Caco-2 (cell line): ENCODE measurements around the gene ANKRD7. TPM values are rescaled to one million over a fixed set of nuclear protein-coding genes. Genes with fewer than 3 reads are reported as not detected.

Experiments used
- BruUV-seq: library from RNA; stranded (reverse); fragments of 400-500 nt; replicated peaks from 2 replicates; lab custom pipeline; 2021; lab: Mats Ljungman, UMichigan
- CTCF ChIA-PET: fragments of 300-600 bp; sonication (Branson Sonifier 250); formaldehyde crosslinking; loops from one replicate; lab custom pipeline; 2022; ENCODE audit warnings: antibody characterized with exemption; lab: Charles Lee
- POLR2A ChIA-PET: fragments of 300-600 bp; sonication (Branson Sonifier 250); formaldehyde crosslinking; loops from one replicate; lab custom pipeline; 2022; ENCODE audit warnings: antibody characterized with exemption; lab: Charles Lee
- DNase-seq, 2 experiments: peaks; one replicate each; pipeline versions ENCODE4 v3.0.0 to v3.0.0-alpha.2; 2020 to 2022
- H3K27me3 ChIP-seq: replicated peaks from 2 replicates; pipeline ENCODE4 v1.6.0; 2011; ENCODE audit warnings: low read length; ENCODE audit not compliant: control insufficient read depth, insufficient read depth
- H3K36me3 ChIP-seq: 2 replicates; pipeline ENCODE4 v1.5.1; 2011; ENCODE audit warnings: low read length; ENCODE audit not compliant: control insufficient read depth, insufficient read depth
- H3K4me1 ChIP-seq: fragments of 250-450 bp; sonication (Bioruptor Pico); 2 replicates; pipeline ENCODE4 v1.5.1; 2020; ENCODE audit warnings: mild to moderate bottlenecking
- H3K4me3 ChIP-seq: 2 replicates; pipeline ENCODE4 v1.5.1; 2011; ENCODE audit warnings: low read depth, mild to moderate bottlenecking, control low read depth, low read length
- H3K9me3 ChIP-seq: fragments of 250-450 bp; sonication (Bioruptor Pico); 2 replicates; pipeline ENCODE4 v1.5.1; 2020; ENCODE audit warnings: mild to moderate bottlenecking, moderate library complexity
- H3K27ac Mint-ChIP-seq: one replicate; pipeline ENCODE4 v1.8.0; 2022; ENCODE audit warnings: mixed read lengths; ENCODE audit not compliant: unreplicated experiment
- H3K27me3 Mint-ChIP-seq: one replicate; pipeline ENCODE4 v1.8.0; 2022; ENCODE audit warnings: mixed read lengths; ENCODE audit not compliant: insufficient read depth, unreplicated experiment
- H3K36me3 Mint-ChIP-seq: one replicate; pipeline ENCODE4 v1.8.0; 2022; ENCODE audit warnings: mild to moderate bottlenecking, mixed read lengths; ENCODE audit not compliant: insufficient read depth, unreplicated experiment
- H3K4me1 Mint-ChIP-seq: one replicate; pipeline ENCODE4 v1.8.0; 2022; ENCODE audit warnings: low read depth, mixed read lengths; ENCODE audit not compliant: unreplicated experiment
- H3K4me3 Mint-ChIP-seq: one replicate; pipeline ENCODE4 v1.8.0; 2022; ENCODE audit warnings: mild to moderate bottlenecking, moderate library complexity, mixed read lengths; ENCODE audit not compliant: unreplicated experiment
- H3K9me3 Mint-ChIP-seq: one replicate; pipeline ENCODE4 v1.8.0; 2022; ENCODE audit warnings: mixed read lengths; ENCODE audit not compliant: unreplicated experiment
- intact Hi-C: fragments of 100-400 bp; cut with micrococcal nuclease; formaldehyde crosslinking; loops from one replicate; pipeline ENCODE4 v1.10.0; 2022; ENCODE audit not compliant: unreplicated experiment
- total RNA-seq: library from RNA; stranded (reverse); gene quantifications from 2 replicates; pipeline ENCODE4 v1.2.3, GENCODE V29; 2022
- TF ChIP-seq, protein P1 (sequence below), 2 experiments: fragments of 200-600 bp in 1 of 2; IDR thresholded peaks; 1 replicate in 1 of 2; 2 replicates in 1 of 2; pipeline versions ENCODE4 v1.5.1 to v1.8.0; 2011 to 2022; ENCODE audit warnings: antibody characterized with exemption in 1 of 2, control low read depth in 1 of 2, inconsistent platforms in 1 of 2, low read depth in 1 of 2, low read length in 1 of 2, mild to moderate bottlenecking in 1 of 2, moderate library complexity in 1 of 2; ENCODE audit not compliant: insufficient read depth in 1 of 2, severe bottlenecking in 1 of 2, unreplicated experiment in 1 of 2

The ANKRD7 gene
- total RNA-seq, 1 experiment from 2014 or later: not detected

DNA sequence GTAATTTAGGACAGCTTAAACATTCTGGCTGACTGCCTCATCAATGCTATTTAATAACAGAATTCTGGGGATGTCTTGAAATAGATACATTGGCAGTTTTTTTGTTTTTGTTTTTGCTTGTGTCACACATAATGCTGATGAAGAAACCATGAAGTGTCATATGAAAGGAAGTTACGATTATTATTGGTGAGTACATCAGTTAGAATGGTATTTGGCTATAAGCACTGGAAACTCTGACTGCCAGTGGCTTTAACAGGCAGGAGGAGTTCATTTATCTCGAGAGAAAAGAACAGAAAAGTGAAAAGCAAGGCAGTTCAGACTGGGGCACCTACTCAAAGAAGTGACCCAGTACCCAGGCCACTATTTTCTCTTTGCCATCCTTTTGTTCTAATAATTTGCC lies 22.4 kb upstream of the ANKRD7 start:
- Histone ChIP-seq H3K4me3 (no peak overlapping the region), H3K36me3 (no peaks in the 10 kb centered on the region), H3K9me3 (no peaks in the 10 kb centered on the region), H3K27me3 (no peaks in the 10 kb centered on the region), H3K4me1 (no peaks in the 10 kb centered on the region)
- no peaks in the 10 kb centered on the region for H3K4me1 Mint-ChIP-seq
- CTCF ChIA-PET: no interaction called here
- H3K4me3 Mint-ChIP-seq: no peak overlapping the region
- intact Hi-C loops: no loop called here
- H3K27me3 Mint-ChIP-seq: no peaks in the 10 kb centered on the region
- POLR2A ChIA-PET: no interaction called here
- H3K36me3 Mint-ChIP-seq: no peaks in the 10 kb centered on the region
- no peaks in the 10 kb centered on the region for H3K9me3 Mint-ChIP-seq
- no TSS peak for BruUV-seq
- TF ChIP-seq, protein P1, sequence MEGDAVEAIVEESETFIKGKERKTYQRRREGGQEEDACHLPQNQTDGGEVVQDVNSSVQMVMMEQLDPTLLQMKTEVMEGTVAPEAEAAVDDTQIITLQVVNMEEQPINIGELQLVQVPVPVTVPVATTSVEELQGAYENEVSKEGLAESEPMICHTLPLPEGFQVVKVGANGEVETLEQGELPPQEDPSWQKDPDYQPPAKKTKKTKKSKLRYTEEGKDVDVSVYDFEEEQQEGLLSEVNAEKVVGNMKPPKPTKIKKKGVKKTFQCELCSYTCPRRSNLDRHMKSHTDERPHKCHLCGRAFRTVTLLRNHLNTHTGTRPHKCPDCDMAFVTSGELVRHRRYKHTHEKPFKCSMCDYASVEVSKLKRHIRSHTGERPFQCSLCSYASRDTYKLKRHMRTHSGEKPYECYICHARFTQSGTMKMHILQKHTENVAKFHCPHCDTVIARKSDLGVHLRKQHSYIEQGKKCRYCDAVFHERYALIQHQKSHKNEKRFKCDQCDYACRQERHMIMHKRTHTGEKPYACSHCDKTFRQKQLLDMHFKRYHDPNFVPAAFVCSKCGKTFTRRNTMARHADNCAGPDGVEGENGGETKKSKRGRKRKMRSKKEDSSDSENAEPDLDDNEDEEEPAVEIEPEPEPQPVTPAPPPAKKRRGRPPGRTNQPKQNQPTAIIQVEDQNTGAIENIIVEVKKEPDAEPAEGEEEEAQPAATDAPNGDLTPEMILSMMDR (IDR thresholded peaks at IDR 0.05; ENCODE audit: insufficient read depth in 1 of 2, low read depth in 1 of 2, low read length in 1 of 2, severe bottlenecking in 1 of 2, unreplicated experiment in 1 of 2): no peak
- H3K27ac Mint-ChIP-seq: no peak overlapping the region
- no peak for DNase-seq

DNA sequence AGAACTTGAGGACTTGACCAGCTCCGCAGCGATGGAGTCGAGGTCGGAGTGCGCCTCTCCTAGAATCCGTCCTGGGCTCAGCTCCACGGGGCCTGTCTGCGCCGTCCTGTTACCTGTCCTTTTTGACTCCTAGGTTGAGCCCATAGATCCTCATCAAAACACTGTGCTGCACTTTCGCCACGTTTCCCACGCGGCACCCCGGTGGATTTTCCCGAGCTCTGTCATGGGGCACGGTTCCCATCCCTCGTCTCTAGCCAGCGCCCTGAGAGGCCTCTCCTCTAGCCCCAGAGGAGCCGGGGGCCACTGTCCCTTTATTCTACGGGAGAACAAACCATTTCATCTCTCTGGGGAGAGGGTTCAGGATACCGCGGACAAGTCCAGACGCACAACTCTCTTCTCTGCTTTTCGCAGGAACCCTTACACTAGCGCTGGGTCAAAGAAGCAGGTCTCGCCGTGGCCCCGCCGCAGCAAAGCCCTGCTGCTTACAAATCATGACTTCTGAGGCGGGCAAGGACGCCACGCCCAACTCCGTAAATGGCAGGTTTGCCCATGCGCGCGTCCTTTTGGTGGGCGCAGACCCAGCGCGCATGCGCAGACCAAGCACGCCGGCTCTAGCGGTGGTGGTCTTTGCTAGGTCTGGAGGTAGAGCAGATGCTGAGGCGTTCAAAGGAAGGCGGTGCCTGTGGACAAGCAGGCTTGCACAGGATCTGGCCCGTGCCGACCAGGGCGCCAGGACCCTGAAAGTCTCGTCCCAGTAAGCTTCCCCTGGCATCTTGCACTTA lies 10.3 kb upstream of the ANKRD7 start:
- no peak for DNase-seq
- BruUV-seq: no TSS peak
- Histone ChIP-seq H3K4me1 (no peaks in the 10 kb centered on the region), H3K9me3 (no peaks in the 10 kb centered on the region), H3K36me3 (no peaks in the 10 kb centered on the region), H3K4me3 (no peak overlapping the region), H3K27me3 (no peaks in the 10 kb centered on the region)
- no peak overlapping the region for H3K4me3 Mint-ChIP-seq
- H3K36me3 Mint-ChIP-seq: no peaks in the 10 kb centered on the region
- no peaks in the 10 kb centered on the region for H3K9me3 Mint-ChIP-seq
- ChIA-PET CTCF (no interaction called here), POLR2A (no interaction called here)
- peaks cover 9% of the 10 kb centered on the region for H3K27me3 Mint-ChIP-seq
- intact Hi-C loops: no loop called here
- no peaks in the 10 kb centered on the region for H3K4me1 Mint-ChIP-seq
- TF ChIP-seq, protein P1 (IDR thresholded peaks at IDR 0.05; ENCODE audit: insufficient read depth in 1 of 2, low read depth in 1 of 2, low read length in 1 of 2, severe bottlenecking in 1 of 2, unreplicated experiment in 1 of 2): no peak
- H3K27ac Mint-ChIP-seq: no peak overlapping the region

DNA sequence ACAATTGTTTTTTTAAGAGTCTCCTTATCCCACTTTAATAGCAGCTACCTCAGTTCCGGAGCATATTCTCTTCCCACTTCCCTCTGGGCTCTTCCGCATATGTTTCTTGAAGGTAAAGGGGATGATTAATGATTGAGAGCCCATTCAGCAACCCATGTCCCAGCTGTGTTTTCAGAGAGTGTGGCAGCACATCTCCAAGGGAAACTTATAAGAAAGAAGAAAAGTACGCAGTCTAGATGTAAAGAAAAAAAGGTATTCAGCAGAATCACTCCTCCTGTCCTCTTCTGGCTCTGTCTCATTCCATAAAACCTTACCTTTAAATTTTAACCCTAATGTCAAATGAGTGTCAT lies 9.7 kb upstream of the ANKRD7 start:
- no TSS peak for BruUV-seq

More for the DNA sequence above, 9.7 kb upstream of the ANKRD7 start:
- Histone ChIP-seq H3K4me3 (no peak overlapping the region), H3K36me3 (no peaks in the 10 kb centered on the region), H3K27me3 (no peaks in the 10 kb centered on the region), H3K4me1 (no peaks in the 10 kb centered on the region), H3K9me3 (no peaks in the 10 kb centered on the region)
- Mint-ChIP-seq H3K4me1 (no peaks in the 10 kb centered on the region), H3K27me3 (peaks cover 9% of the 10 kb centered on the region), H3K9me3 (no peaks in the 10 kb centered on the region), H3K4me3 (no peak overlapping the region), H3K27ac (no peak overlapping the region), H3K36me3 (no peaks in the 10 kb centered on the region)
- DNase-seq: no peak
- ChIA-PET POLR2A (no interaction called here), CTCF (no interaction called here)
- intact Hi-C loops: no loop called here
- TF ChIP-seq, protein P1 (IDR thresholded peaks at IDR 0.05; ENCODE audit: insufficient read depth in 1 of 2, low read depth in 1 of 2, low read length in 1 of 2, severe bottlenecking in 1 of 2, unreplicated experiment in 1 of 2): no peak
